Lower leg skin (tissue), 4 donors: ENCODE results near the gene C8G. TPM values are rescaled to one million over a fixed set of nuclear protein-coding genes. Genes with fewer than 3 reads are reported as not detected.

Experiments
- DNase-seq, 2 donors: peaks; one replicate each; pipeline ENCODE4 v3.0.0-alpha.2; 2019; ENCODE audit warnings: low spot score in 2 of 2
- H3K4me3 ChIP-seq: fragments of 200-600 bp; sonication (generic); 2 replicates; pipeline ENCODE4 v1.5.1; 2017; ENCODE audit warnings: mild to moderate bottlenecking, low read depth; ENCODE audit not compliant: poor library complexity, severe bottlenecking
- CTCF ChIP-seq, 3 donors: fragments of 450-650 bp; IDR thresholded peaks; one replicate each; pipeline ENCODE4 v1.5.1; 2016; ENCODE audit warnings: antibody characterized with exemption in 3 of 3, mild to moderate bottlenecking in 3 of 3, moderate library complexity in 2 of 3
- POLR2A ChIP-seq, 2 donors: fragments of 450-650 bp; IDR thresholded peaks; one replicate each; pipeline ENCODE4 v1.6.1; 2016 to 2017; ENCODE audit warnings: antibody characterized with exemption in 2 of 2, mild to moderate bottlenecking in 1 of 2, moderate library complexity in 1 of 2
- WGBS, 2 donors: methylation state at CpG; one replicate each; pipeline ENCODE4 v1.1.5; 2018; 5-methylcytosine and 5-hydroxymethylcytosine counted together
- intact Hi-C: fragments of 100-400 bp; cut with DNase I; formaldehyde crosslinking; loops from one replicate; pipeline ENCODE4 v1.15.0; 2023; ENCODE audit warnings: low total_unique reads
- total RNA-seq, 4 donors: library from RNA; depleted of rRNA; stranded (reverse); fragments of >200 nt; gene quantifications; one replicate each; pipeline ENCODE4 v1.1.0, GENCODE V29; 2016

C8G gene
- total RNA-seq, 4 donors from 2014 or later = not detected

GRCh38 chr9:136962701-136963248, 17.7 kb downstream of the C8G start:
- WGBS, 2 donors = 80 to 85% methylated on average over 10 to 11 of the region's 11 CpGs
- intact Hi-C loops = no loop called here
- no peak for DNase-seq
- H3K4me3 ChIP-seq = no peak overlapping the region
- TF ChIP-seq CTCF (IDR thresholded peaks at IDR 0.05) (no peak), POLR2A (IDR thresholded peaks at IDR 0.05) (no peak)

- intact Hi-C loops = no loop called here
- no peak overlapping the region for H3K4me3 ChIP-seq
- 78 to 83% methylated on average over 11 to 15 of the region's 15 CpGs for WGBS, 2 donors
- no peak for TF ChIP-seq CTCF (IDR thresholded peaks at IDR 0.05)
- TF ChIP-seq POLR2A (IDR thresholded peaks at IDR 0.05) = no peak
- DNase-seq = no peak
These were observed 18.3 kb downstream of the C8G start for GRCh38 chr9:136963341-136963740.

- intact Hi-C loops = no loop called here
- 88 to 95% methylated on average over 11 of the region's 12 CpGs for WGBS, 2 donors
- no peak for DNase-seq
- no peak for TF ChIP-seq POLR2A (IDR thresholded peaks at IDR 0.05)
- no peak for TF ChIP-seq CTCF (IDR thresholded peaks at IDR 0.05)
- no peak overlapping the region for H3K4me3 ChIP-seq
These were observed 18.7 kb downstream of the C8G start for GRCh38 chr9:136963751-136964150.

GRCh38 chr9:136964171-136964689, 19.2 kb downstream of the C8G start:
- TF ChIP-seq CTCF (IDR thresholded peaks at IDR 0.05) = no peak
- DNase-seq = no peak
- intact Hi-C loops = no loop called here
- WGBS, 2 donors = 47% methylated on average over 12 to 16 of the region's 22 CpGs
- H3K4me3 ChIP-seq = no peak overlapping the region

GRCh38 chr9:136964833-136965422, 19.9 kb downstream of the C8G start:
- DNase-seq = no peak
- intact Hi-C loops = no loop called here
- 86 to 88% methylated on average over 26 of the region's 26 CpGs for WGBS, 2 donors
- TF ChIP-seq POLR2A (IDR thresholded peaks at IDR 0.05) (no peak), CTCF (IDR thresholded peaks at IDR 0.05) (no peak)
- H3K4me3 ChIP-seq = no peak overlapping the region
